DND-41 (cell line): ENCODE measurements around the gene CBX7.

Experiments
- EZH2 ChIP-seq: IDR thresholded peaks from 3 replicates; pipeline ENCODE4 v1.6.1; 2012; ENCODE audit warnings: borderline replicate concordance, low read depth, mild to moderate bottlenecking, moderate library complexity, low read length, inconsistent platforms; ENCODE audit not compliant: severe bottlenecking
- TF ChIP-seq, protein P1 (sequence below): IDR thresholded peaks from 2 replicates; pipeline ENCODE4 v1.5.1; 2012; ENCODE audit warnings: borderline replicate concordance, low read length, moderate library complexity, mild to moderate bottlenecking; ENCODE audit not compliant: poor library complexity, severe bottlenecking; ENCODE audit errors: extremely low read depth

DNA sequence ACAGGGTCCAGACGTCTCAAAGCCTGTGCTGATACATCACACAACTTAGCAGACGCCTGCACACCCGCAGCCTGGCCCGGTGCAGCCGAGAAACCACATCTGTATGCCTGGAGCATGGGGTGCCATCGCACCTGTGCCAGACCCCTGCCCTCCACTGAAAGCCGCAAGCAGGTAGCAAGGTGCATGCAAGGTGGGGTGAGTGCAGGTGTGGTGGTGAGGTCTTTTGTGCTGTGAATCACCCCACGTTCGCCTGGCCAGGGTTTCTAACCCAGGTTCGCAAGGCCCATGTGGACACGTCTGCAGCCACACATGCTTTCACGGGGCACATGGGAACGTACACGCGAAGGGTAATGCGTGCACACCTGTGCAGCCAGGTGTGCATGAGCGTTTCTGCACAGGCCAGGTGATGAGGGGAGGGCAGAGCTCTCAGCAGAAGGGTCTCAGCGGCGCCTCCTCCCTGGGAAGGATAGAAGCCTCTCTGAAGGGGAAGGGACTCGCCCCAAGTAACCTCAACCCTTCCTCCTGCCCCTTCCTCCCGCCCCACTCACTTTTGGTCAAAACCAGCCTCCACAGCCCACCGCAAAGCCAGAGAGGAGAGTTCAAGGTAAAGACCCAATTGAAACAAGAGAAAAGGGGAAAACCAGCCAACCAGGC is 19.5 kb downstream of the CBX7 start:
- TF ChIP-seq EZH2: no peak
- TF ChIP-seq, protein P1, sequence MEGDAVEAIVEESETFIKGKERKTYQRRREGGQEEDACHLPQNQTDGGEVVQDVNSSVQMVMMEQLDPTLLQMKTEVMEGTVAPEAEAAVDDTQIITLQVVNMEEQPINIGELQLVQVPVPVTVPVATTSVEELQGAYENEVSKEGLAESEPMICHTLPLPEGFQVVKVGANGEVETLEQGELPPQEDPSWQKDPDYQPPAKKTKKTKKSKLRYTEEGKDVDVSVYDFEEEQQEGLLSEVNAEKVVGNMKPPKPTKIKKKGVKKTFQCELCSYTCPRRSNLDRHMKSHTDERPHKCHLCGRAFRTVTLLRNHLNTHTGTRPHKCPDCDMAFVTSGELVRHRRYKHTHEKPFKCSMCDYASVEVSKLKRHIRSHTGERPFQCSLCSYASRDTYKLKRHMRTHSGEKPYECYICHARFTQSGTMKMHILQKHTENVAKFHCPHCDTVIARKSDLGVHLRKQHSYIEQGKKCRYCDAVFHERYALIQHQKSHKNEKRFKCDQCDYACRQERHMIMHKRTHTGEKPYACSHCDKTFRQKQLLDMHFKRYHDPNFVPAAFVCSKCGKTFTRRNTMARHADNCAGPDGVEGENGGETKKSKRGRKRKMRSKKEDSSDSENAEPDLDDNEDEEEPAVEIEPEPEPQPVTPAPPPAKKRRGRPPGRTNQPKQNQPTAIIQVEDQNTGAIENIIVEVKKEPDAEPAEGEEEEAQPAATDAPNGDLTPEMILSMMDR: no peak
